Anterior cingulate cortex (tissue), 58 donors: Measurements from ENCODE around the gene RHOB.
A peak's percentile ranks its signal among the peaks of the same experiment; 100 is the strongest.

Source experiments
- DNase-seq, 58 donors: peaks; one replicate each; lab custom pipeline; 2025; lab: John Stamatoyannopoulos, UW

RHOB gene

GRCh38 chr2:20471902-20472559, 25.2 kb downstream of the RHOB start:
- DNase-seq: no peak

- no peak for DNase-seq
Measured at GRCh38 chr2:20472569-20472968, 25.7 kb downstream of the RHOB start.

GRCh38 chr2:20473128-20473527, 26.3 kb downstream of the RHOB start:
- no peak for DNase-seq

GRCh38 chr2:20474757-20475566, 28.1 kb downstream of the RHOB start:
- DNase-seq: no peak

- DNase-seq: no peak
Measured at GRCh38 chr2:20475567-20475952, 28.7 kb downstream of the RHOB start.

DNA sequence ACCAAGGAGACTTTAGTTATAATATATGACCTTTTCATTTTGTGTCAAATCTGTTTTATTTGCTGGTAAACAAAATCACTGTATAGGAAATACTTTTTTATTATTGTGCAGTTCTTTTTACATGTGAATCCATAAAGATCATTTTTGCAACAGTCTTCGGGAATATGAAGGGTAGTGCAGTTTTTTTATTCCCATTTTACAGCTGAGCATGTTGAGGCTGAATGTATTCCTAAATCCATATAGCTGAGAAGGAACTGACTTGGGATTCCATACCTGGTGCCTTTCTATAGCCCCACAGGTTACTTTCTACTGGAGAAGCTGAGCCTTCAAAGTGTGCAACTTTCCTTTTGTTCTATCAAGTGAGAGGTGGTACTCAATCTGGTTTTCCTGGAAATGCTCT, 29.6 kb downstream of the RHOB start:
- DNase-seq: no peak

- no peak for DNase-seq
Measured at GRCh38 chr2:20476950-20477349, 30.1 kb downstream of the RHOB start.

DNA sequence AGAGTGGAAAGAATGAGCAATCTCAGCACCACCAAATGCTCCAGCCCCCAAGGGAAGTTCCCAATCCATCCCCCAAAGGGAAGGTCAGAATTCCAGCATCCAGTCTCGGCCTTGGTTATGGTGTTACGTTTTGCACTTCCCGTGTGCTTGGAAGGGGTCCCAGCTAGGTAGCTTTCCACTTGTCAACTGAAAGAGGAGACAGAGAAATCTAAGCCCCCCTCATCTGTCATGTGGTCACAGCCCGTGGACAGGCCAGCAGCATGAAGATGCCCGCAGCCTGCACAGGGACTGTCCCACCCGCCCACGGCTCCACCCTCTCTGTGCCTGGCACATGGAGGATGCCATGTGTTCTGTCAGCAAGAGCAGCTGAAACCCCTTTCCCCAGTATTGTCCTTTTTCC, 32.1 kb downstream of the RHOB start:
- peak in 1 of 58 donors; percentile 29 for DNase-seq

- no peak for DNase-seq
Measured at GRCh38 chr2:20479835-20480234, 33.0 kb downstream of the RHOB start.

- DNase-seq: no peak
Measured at GRCh38 chr2:20480913-20481312, 34.0 kb downstream of the RHOB start.

DNA sequence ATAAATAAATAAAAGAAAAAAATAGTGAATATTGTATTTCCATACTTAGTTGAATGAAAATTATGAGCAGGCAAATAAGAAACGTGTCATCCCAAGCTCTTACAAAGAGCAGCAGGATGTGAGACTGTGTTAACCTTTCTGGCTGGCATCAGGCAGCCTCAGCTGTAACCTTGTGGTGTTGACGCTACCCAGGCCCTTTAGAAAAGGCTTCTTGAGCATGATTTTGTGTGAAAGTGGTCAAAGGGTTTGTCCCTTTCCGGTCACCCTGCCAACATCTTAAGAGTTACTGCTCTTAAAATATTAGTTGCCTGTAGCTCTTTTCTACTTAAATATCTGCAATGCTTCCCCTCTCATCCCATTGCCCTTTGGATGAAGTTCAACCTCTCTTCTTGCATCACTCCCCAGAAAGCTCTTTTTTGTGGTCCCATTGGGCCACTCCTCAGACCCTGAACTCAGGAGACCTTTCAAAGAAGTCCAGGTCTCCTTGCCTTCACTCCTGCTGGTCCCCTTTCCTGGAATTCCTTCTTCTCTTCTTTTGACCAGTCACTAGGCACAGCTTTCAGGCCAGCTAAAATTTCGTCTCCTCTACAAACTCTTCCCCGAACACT, 35.0 kb downstream of the RHOB start:
- DNase-seq: no peak

GRCh38 chr2:20482725-20483124, 35.9 kb downstream of the RHOB start:
- DNase-seq: no peak

- peak in 37 of 58 donors; percentile 13 to 84 (median 52) for DNase-seq
Measured at GRCh38 chr2:20483194-20483895, 36.5 kb downstream of the RHOB start.

- no peak for DNase-seq
Measured at GRCh38 chr2:20484034-20484617, 37.3 kb downstream of the RHOB start.

DNA sequence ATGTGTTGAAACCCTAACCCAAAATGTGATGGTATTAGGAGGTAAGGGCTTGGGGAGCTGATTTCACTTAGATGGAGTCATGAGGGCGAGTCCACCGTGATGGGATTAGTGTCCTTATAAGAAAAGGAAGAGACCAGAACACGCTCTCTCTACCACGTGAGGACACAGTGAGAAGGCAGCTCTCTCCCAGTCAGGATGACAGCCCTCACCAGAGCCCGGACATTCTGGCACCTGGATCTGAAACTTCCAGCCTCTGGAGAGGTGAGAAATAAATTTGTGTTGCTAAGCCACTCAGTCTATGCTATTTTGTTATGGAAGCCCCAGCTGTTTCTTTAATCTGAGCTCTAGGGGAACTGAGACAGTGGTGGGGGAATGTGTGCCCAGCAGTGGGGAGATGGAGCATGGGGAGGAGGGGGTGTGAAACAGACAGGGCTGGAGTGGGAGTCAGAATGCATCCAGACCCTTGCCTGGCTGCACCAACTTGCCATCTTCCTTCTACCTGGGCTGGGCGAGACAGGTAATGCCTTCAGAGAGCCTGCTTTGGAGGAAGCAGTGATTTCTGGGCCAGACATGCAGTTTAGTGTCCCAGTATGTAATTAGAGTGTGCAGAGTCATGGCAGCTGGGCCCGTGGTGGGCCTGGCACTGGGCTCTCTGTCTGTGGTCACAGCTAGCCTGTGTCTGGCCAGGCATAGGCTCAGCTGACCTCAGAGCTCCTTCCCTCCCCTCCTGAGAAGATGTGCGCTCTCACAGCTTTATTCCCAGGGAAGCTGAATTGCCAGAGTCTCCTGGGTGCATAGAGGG, 38.1 kb downstream of the RHOB start:
- peak in 1 of 58 donors; percentile 10 for DNase-seq

DNA sequence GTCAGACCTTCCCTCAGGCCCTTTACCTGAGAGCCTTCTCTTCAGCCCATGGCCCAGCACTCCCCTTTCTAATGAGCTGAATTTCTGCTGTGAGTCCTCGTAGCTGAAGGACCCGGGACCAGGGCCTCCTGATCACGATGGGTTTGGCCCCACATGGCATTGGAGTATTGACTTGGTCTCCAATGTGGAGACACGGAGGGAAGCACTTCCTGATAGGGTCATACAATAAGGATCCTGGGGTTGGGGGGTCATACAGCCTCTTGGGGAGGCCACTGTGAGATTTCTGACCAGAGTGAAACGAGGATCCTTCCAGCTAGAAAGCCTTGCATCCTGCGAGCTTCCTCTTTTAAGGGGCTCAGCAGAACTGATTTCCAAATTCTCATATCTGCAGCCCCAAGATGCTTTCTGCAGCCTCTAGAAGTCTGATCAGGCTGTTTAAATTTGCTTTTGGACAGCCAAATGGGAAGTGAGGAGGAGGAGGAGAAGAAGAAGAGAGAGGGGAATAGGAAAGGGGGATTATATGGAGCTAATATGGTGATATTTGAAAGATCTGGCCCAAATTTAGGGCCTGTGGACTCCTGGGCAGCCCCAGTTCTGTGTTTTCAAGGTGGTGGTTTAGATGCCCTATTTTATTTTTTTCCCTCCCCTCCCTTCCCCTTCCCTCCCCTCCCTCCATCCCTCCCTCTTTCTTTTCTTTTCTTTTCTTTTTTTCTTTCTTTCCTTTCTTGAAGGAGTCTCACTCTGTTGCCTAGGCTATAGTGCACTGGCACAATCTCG, 38.9 kb downstream of the RHOB start:
- no peak for DNase-seq

DNA sequence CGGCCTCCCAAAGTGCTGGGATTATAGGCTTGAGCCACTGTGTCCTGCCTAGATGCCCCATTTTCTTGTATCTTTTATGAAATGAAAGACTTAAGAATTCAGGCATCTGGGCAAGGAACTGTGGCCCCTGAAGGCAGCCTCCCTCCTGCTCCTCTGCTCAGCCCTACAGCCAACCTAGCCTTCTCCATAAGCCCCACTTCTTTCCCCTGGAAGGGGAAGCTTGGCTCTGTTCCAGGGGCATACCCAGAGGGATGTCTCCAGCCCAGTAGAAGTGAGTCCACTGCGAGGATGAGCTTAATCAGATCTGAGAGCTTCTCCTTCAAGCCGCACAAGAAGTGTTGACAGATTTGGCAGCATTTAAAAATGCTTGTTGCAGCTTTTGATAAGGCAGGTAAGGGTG, 39.7 kb downstream of the RHOB start:
- DNase-seq: no peak

- DNase-seq: no peak
Measured at GRCh38 chr2:20487030-20487391, 40.1 kb downstream of the RHOB start.
